Esophagus muscularis mucosa (tissue), 4 donors: ENCODE results near the gene MPZL1.
"Not testable (repeated sequence)": the region's sequence is repeated elsewhere in the genome, so short reads cannot be mapped to it uniquely, and the experiment has no call there.

Source experiments
- EP300 ChIP-seq: sonication (generic); formaldehyde crosslinking; IDR thresholded peaks from one replicate; pipeline ENCODE4 v1.6.1; 2017; ENCODE audit warnings: antibody characterized with exemption
- POLR2AphosphoS5 ChIP-seq, 2 donors: sonication (generic); formaldehyde crosslinking; IDR thresholded peaks; one replicate each; pipeline ENCODE4 v1.6.1; 2017; ENCODE audit warnings: antibody characterized with exemption in 2 of 2
- TF ChIP-seq, protein P1 (sequence below), 3 experiments: fragments of 200-600 bp in 2 of 3; fragments of 450-650 bp in 1 of 3; sonication (generic) in 2 of 3; IDR thresholded peaks; one replicate each; pipeline ENCODE4 v1.5.1; 2017 to 2019; ENCODE audit warnings: antibody characterized with exemption in 3 of 3, mild to moderate bottlenecking in 2 of 3, moderate library complexity in 1 of 3

DNA sequence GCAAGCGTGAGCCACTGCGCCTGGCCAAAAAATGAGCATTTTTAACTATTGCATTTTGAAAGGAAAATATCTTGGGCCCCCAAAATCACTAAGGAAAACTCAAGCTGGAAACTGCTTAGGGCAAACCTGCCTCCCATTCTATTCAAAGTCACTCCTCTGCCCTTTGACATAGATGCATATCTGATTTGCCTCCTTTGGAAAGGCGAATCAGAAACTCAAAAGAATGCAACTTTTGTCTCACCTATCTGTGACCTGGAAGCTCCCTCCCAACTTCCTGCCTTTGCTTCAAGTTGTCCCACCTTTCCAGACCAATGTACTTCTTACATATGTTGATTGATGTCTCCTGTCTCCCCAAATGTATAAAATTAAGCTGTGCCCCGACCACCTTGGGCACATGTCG is 108.9 kb downstream of the MPZL1 start:
- TF ChIP-seq, protein P1, sequence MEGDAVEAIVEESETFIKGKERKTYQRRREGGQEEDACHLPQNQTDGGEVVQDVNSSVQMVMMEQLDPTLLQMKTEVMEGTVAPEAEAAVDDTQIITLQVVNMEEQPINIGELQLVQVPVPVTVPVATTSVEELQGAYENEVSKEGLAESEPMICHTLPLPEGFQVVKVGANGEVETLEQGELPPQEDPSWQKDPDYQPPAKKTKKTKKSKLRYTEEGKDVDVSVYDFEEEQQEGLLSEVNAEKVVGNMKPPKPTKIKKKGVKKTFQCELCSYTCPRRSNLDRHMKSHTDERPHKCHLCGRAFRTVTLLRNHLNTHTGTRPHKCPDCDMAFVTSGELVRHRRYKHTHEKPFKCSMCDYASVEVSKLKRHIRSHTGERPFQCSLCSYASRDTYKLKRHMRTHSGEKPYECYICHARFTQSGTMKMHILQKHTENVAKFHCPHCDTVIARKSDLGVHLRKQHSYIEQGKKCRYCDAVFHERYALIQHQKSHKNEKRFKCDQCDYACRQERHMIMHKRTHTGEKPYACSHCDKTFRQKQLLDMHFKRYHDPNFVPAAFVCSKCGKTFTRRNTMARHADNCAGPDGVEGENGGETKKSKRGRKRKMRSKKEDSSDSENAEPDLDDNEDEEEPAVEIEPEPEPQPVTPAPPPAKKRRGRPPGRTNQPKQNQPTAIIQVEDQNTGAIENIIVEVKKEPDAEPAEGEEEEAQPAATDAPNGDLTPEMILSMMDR (IDR thresholded peaks at IDR 0.05), result not testable (repeated sequence)
- not testable (repeated sequence) for TF ChIP-seq EP300; POLR2AphosphoS5 (IDR thresholded peaks at IDR 0.05)
